Stimulated activated naive CD4-positive, alpha-beta T cell treated with Interleukin-2 at 50 U/mL for 16 hours (primary cell): Measurements from ENCODE around the gene GBGT1.

Source experiments
- DNase-seq: peaks from one replicate; lab custom pipeline; 2025; lab: John Stamatoyannopoulos, UW

The GBGT1 gene

DNA sequence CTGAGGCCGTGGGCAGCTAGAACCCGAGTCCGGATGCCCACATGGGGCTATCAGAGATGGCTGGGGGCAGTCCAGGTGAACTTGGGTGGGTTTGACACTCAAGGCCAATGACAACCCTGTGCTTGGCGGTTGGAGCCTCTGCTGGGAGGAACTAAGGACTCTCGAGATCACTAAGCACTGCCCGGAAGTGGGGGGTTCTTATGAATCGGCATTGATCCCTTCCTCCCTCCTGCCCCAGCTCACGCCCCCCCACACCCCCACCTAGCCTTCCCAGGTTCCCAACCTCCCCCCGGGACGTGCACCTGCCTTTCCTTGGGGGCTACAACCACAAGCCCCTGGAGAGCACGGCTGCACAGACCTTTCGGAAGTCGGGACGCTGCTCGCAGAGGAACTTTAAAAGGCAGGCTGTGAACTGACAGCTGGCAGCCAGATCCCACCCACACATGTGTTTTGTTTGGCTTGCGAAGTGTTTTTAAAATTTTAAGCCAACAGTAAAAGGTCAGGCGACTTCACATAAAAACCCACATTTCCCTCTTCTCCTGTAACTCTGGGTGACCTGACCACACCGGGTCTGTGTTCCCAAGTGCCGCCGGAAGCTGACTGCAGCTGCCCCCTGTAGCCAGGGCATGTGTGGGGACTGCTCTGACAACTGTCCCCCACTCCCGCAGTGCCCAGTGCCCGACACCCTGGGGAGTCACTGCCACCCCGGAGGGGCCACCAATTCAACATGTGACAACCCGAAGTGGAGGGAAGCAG, 37.6 kb downstream of the GBGT1 start:
- DNase-seq, result no peak

DNA sequence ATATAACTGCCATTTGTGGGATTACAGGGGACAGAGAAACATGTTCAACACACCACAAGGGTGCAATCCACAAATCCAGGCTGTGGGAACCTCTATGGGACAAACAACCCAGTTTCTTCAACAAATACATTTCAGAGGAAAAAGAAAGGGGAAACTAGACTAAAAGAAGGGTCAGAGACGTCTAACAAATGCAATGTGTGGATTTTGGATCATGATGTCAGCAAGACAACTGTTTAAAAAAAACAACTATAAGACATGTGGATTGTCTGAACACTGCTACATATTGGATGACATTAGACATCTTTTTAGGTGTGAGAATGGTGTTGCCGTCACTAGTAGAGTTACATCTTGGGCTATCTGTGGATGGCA, 38.8 kb downstream of the GBGT1 start:
- no peak for DNase-seq

DNA sequence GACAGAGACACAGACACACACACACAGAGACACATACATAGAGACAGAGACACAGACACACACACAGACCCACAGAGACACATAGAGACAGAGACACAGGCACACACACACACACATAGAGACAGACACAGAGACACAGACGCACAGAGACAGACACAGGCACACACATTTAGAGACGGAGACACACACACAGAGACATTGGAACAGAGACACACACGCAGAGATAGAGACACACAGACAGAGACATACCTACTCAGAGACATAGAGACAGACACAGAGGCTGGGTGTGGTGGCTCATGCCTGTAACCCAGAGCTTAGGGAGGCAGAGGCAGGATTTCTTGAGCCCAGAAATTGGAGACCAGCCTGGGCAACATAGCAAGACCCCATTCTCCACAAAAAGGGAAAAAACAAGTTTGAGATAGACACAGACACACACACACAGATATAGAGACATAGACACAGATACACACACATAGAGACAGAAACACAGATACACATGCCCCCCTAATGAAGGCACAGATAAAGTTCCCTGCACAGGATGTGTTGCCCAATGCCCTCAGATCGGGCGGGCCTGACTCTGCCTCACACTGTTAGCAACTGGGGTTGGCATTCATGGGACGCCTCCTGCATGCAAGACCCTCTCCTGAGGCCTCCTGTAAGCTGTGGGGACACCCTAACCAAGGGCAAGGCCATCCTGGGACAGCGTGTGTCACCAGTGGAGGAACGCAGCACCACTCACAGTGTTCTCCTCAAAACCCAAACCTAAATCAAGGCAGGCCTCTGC, 39.4 kb downstream of the GBGT1 start:
- DNase-seq, result no peak

DNA sequence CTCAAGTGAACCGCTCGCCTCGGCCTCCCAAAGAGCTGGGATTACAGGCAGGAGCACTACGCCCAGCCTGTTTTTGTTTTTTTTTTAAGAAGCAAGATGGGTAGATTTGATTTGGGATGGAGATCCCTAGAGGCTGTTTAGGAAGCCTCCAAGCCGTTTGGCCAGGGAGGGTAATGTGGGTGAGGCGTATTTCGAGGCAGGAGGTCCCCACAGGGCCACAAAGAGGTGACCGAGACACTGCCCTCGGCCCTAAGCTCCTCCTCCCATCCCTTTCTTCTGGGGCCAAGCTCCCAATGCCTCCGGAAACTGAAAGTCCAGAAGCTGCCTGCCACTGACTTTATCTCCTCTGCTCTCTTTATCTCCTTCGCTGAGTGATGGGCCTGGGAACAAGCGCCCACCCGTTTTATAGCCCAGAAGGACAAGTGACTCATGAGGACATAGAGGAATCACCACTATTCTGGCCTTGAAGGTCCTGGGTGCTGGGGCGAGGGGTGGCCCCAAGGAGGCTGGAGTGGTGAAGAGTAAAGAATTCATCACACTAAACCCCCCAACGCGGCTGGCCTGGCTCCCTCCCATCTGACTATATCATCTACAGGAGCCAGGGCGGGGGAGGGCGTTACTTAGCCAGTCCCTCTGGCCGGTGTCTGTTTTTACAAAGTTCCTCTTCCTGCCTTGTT, 40.6 kb downstream of the GBGT1 start:
- DNase-seq, result no peak

DNA sequence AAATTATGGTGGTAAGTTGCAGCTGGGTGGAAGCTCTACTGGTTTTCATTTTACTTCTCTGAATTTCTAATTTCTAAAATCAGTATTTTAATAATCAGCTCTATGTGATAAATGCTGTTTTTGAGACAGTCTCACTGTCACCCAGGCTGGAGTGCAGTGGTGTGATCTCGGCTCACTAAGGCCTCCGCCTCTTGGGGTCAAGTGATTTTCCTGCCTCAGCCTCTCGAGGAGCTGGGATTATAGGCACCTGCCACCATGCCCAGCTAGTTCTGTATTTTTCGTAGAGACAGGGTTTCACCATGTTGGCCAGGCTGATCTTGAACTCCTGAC, 41.1 kb downstream of the GBGT1 start:
- DNase-seq, result no peak

DNA sequence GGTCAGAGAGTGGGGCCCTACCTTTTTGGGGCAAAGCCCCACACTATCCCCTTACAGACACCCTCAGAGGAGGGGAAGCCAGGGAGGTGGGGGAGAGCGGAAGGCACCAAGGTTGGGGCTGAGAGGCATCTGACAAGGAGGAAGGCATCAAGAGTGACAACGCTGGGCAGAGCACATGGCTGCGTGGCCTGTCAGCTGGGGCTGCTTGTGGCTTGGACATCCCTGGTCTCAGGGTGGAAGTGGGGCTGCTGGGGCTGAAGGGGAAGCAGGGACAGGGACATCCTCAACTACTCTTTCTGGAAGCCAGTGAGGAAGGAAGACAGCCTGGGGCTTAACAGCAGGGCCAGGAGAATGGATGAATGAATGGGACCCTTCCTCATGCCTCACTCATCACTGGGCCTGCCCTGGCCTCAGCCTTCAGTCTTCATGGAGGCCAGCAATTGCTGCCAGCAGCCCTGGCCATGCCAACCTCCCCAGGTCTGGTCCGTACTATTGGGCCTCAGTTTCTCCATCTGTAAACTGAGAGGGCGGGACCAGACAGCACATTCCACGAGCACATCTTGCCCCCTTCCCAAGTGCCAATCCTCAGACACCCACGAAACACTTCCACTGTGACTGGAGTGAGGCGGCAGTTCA, 41.7 kb downstream of the GBGT1 start:
- DNase-seq, result no peak

DNA sequence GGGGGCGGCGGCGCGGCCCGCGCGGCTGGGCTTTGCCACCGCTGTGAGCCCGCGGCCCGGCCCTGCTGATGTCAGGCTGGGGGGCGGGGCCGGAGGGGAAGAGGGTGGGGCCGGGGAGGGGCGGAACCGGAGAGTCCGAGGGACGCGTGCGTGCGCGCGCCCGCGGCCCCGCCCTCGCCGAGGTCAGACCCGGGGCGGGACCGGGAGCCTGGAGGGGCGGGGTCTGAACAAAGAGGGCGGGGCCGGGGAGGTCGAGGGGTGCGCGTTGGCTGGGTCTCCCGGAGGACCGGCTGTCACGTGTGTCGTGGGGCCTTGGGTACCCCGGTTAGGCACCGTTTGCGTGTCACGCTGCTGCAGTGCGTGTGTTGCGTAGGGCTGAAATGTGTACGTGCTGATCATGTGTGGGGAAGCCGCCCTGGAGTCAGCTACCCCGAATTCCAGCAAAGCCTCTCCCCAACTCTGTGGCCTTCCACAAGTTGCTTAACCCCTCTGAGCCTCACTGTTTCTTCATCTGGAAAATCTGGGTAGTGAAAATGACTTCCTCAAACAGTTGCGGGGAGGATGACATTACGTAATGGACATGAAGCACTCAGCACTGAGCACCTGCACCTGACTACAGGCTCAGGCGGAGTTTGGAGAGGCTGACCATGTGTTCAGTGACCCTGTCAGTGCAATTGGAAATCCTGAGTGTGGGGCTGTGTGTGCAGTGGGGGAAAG, 42.4 kb downstream of the GBGT1 start, which contains the start of gene RALGDS:
TSS of gene RALGDS (minus strand) at position 43 of the 717 bp plus-strand sequence. CDS start 86 bp downstream, outside the sequence.
- peak; percentile 89 for DNase-seq

DNA sequence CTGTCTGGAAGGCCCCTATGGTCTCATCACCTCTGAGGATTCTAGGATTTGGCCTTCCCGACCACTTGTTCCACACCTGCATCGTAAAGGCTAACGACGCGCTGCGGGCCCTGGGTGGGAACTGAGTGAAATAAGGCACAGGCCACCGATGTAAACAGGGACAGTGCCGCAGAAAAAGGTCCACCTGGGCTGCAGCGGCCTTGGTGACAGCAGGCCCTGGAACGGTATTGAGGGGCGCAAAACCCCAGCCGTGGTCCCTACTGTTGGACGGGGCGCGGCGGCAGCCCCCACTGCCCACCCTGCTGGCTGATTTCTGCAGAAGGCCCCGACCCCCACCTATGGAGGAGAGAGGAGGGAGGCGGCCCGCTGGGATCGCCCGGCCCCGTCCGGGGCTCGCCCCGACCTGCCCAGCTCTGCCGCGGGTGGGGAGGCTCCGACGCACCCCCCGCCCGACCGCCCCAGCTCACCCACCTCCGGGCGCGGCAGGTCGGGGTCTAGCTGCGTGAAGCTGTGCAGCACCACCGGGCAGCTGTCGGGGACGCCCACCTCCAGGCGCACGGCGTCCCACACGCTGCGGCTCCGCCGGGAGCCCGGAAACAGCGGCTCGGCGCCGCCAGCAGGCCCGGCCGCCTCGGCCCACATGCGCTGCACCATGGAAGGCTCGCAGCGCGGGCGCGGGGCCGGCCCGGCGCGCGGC, 43.1 kb downstream of the GBGT1 start:
- no peak for DNase-seq

DNA sequence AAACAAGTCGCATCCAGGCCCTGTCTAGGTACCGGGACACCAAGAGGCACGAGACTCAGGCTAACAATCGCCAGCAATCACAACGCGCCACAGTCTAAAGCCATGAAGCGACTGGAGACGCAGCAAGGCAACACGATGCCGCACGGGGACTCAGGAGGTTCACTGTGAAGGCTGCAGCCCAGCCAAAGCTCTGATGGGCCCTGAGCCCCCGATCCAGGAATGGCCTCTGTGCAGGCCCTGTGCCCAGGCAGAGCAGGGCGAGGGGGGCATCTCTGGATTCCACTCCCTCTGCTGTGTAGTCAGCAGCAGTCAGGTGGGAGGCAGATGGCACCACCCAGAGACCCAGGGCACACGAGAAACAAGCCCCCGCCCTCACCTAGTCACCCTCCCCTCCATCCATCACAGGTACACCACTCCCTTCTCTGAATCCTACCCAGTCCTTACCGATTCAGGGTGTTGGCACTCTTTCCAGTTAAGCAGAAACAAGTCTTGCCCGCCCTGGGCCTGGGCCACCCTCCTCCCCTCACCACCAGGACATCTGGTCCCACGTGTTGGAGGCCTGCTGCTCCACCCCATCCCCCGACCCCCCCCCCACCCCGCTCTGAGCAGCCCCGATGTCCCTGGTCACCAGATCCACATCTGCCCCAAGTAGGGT, 43.7 kb downstream of the GBGT1 start:
- no peak for DNase-seq

DNA sequence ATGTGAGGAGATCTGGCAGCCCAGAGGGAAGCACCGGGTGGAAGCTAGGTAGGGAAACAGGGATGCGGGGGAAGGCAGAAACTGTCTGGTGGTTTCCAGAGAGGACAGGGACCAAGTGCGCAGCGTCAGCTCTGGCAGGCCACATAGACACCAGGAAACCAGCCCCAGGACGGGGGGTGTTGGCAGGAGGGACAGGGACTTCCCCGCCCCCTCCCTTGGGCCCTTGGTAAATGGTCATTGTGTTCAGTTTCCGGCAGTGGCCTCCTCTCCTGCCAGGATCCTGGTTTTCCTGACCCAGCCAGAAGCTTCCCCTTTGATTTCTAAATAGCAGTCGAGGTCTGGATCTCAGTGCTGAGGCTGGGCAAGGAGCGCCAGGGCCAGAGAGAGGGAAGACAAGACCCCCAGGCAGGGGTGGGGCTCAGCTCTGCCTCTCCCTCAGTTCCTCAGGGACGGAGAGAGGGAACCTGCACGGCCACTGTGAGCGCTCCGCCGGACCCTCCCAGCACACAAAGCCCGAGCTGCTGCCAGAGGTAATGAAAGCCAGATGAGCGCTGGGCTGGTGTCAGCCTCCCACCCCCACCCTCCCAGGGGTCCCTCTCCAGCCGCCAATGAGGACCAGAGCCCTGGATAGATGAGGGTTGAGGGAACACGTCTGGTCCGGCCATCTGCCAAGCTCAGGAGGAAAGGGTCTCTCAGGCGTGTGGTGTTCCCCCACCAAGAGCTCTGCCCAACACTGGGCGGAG, 44.4 kb downstream of the GBGT1 start:
- no peak for DNase-seq

DNA sequence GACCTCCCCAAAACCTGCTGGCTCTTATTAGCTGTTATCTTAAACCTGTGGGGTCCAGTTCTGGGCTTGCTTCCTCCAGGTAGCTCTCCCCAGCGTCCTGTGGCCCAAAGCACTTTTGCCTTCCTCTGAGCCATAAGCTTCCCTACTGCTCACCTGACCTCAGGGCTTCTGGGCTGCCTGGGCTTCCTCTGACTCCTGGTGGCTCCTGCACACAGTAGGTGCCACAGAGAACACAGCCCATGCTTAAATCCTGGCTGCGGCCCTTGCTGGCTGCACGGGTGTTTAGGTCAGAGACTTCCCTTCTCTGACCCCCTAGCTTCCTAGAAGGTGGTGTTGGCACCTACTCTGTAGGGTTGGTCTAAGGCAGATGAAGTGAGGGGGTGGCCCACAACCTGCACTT, 45.1 kb downstream of the GBGT1 start:
- no peak for DNase-seq

DNA sequence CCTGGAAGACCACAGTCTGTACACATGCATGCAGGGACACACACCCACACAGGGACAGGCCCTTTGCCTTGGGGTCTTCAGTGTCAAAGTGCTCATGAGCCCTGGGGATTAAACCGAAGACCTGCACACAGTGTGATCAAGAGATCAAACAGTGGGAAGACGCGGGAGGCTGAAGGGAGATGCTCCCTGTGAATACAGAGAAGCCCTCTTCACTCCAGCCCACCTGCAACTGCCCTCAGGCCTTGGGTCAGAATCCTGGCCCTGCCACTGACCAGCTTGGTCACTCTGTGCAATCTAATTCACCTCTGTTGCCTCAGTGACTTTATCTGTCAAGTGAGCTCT, 45.6 kb downstream of the GBGT1 start:
- DNase-seq, result no peak

DNA sequence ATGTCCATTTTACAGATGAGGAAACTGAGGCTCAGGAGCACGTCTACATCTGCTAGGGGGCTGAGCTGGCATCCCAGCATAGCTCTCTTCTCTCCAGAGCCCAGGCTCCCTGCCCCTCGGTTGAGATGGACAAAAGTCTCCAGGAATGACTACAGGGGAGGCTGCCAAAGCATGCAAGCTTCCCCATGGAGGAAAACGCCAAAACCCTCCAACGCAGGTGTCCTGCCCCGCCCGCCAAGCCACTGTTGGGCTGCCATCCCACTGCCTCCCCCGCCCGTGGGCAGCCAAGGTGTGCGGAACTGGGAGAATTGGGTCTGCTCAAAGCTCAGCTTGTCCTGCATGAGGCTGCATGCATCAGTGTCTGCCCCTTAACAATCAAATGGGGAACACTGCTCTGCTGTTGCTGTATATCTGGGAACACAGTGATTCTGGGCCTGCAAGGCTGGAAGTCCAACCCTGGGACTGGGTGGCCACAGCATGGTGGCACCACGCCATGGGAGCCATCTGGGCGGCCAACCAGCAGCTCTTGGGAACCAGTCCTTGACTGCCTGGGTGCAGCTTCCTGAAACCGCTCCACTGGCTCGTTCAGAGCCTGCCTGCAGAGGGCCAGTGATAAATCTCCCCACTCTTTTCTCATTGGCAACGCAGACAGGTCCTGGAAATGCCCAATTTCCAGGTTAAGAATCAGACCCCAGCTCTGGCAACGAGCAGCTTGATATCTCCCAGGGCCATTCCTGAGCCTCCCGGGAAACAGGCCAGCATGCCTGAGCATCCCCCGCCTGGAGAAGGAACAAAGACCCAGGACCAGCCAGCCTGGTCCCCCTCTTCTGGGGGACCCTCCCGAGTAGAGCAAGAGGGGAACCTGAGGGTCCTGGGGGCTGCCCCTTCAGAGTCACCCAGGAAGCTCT, 46.2 kb downstream of the GBGT1 start:
- DNase-seq, result no peak

DNA sequence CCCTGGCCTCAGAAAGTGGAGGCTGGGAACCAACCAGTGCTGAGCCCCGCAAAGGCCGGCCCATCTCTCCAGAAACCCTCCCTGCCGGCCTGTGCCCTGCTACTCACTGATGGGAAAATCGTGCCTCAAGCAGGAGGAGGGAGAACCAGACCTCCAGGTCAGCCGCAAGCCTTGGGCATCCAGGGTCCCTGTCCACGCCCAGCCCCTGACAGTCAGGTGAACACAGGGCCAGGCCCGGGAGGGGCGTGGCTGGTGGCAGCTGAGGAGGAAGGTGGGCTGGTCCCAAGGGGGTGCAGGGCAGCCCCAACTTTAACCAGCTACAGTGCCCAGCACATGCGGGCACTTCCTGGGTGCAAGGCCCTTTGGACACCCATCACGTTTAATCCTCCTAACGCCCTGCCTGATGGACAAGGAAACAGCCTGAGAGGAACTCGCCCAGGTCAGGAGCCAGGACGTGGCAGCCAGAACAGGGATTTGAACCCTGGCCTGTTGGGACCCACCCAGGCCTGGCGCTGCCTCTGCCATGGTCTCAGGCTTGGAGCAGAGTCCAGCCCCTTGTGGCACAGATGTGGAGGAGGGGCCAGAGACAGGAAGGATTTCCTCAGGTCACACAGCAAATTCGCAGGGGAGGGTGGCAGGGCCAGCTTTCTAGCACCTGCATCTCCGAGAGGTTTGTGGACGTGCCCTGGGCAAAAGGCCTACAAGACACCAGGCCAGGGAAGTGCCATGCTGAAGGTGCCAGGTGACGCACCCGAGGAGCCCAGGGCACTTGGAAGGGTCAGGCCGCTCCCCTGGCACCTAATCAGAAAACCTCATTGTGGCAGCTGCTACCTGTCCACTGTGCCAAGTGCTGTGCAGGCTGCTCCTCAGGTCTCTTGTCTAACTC, 47.1 kb downstream of the GBGT1 start:
- no peak for DNase-seq

DNA sequence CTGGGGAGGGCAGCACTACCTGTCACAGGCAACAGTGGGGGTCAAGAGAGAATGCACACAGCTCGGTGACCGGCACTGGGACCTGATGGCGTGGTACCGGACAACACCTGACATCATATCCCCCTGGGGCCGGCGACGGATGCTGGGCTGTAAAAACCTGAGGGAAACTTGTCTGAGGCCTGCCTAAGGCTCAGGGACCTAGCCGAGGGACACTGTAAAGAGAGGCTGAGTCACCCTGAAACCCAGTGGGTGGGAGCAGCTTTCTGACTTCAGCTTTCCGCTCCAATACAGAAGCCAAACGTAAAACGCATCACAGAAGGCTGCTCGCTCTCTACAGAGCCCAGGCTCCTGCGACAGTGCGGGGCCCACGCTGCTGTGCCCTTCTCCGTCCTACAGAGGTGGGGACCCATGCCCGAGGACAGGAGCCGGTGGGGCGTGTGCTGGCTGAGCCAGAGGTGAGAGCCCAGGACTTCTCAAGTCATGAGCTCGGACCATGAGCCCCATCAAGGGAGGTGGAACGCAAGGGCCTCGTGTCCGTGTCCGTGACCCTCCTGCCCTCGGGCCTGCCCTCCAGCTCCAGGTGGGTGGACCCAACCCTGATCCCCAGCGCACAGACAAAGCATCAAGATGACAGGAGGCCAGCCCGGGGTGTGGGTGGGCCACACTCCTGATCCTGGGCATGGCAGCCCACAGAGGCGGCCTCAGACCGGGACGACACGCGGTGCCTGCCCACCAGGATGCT, 47.9 kb downstream of the GBGT1 start:
- DNase-seq, result peak; percentile 80

DNA sequence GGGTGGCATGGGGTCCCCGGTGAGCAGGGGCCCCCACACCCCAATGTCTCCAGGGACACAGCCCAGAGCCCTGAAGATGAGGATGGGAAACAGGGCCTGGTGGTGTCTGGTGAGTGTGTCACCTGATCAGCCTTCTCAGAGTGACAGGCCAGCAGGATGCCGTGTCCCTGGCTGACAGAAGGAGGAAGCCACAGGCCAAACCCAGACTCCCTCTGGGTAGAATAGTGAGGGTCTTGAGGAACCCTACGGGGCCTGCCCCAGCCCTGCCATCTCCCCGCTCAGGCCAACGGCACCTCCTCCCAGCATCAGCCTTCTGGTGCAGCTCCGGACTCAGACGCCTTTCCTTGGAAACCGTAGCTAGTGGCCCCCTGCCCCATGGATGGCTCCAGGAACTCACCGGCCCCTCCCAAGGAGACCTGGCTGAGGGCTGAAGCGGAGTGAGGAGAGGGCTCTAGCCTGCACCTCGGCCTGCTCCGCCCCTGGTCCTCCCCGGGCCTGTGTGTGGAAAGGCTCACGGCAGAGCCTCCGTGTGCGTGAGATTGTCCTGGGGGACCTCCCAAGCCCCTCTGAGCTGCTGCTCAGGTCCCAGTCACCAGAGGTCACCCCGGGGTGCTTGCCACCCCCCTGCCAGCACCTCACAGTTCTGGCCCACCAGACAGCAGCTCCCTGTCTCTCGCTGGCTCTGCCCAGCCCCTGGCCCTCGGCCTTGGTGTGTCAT, 48.7 kb downstream of the GBGT1 start:
- no peak for DNase-seq
